Activated naive CD8-positive, alpha-beta T cell (primary cell): ENCODE data around the gene ACSS1.

Experiments used
- H3K27ac Mint-ChIP-seq: one replicate; pipeline ENCODE4 v1.8.0; 2021; ENCODE audit warnings: mixed read lengths
- H3K27me3 Mint-ChIP-seq: one replicate; pipeline ENCODE4 v1.8.0; 2021; ENCODE audit warnings: mixed read lengths
- H3K36me3 Mint-ChIP-seq: one replicate; pipeline ENCODE4 v1.8.0; 2021; ENCODE audit warnings: mixed read lengths
- H3K4me1 Mint-ChIP-seq: one replicate; pipeline ENCODE4 v1.8.0; 2021; ENCODE audit warnings: low read depth, mixed read lengths
- H3K4me3 Mint-ChIP-seq: one replicate; pipeline ENCODE4 v1.8.0; 2021; ENCODE audit warnings: mild to moderate bottlenecking, mixed read lengths
- H3K9me3 Mint-ChIP-seq: one replicate; pipeline ENCODE4 v1.8.0; 2021; ENCODE audit warnings: low read depth, mixed read lengths

The ACSS1 gene

GRCh38 chr20:25057234-25058050, 497 bp downstream of the ACSS1 start:
- H3K36me3 Mint-ChIP-seq: peaks cover 6% of the 10 kb centered on the region
- H3K4me1 Mint-ChIP-seq: peaks cover 49% of the 10 kb centered on the region
- H3K27ac Mint-ChIP-seq: peak overlapping the region; percentile 80
- no peaks in the 10 kb centered on the region for H3K9me3 Mint-ChIP-seq
- H3K4me3 Mint-ChIP-seq: peak overlapping the region; percentile 85
- no peaks in the 10 kb centered on the region for H3K27me3 Mint-ChIP-seq

DNA sequence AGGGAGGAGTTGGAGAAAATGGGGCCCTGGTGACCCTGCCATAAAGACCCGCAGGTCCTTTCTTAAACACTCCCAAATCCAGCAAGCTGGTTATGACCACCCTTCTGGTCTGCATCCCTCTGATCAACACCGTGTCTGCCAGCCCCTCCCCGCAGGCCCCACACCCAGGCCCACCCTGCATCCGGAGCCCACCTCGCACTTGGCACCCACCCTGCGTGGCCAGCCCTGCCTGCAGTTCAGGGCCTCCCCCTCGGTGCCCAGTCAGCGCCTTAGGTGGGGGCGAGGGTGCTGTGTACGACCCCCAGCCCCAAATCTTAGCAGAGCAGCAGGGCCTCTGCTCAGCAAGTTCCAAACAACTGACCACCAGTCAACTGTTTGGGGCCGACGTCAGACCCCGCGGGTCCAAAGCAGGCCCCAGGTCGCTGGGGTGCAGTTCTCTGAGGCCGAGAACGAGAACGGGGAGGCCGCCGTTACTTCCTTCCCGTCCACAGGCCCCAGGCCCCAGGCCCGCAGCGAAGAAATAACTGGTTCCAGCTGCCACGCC, 1.2 kb downstream of the ACSS1 start:
- Mint-ChIP-seq H3K4me1 (peaks cover 55% of the 10 kb centered on the region), H3K27me3 (no peaks in the 10 kb centered on the region), H3K36me3 (peaks cover 6% of the 10 kb centered on the region), H3K27ac (peak overlapping the region; percentile 89), H3K4me3 (peak overlapping the region; percentile 85), H3K9me3 (no peaks in the 10 kb centered on the region)

DNA sequence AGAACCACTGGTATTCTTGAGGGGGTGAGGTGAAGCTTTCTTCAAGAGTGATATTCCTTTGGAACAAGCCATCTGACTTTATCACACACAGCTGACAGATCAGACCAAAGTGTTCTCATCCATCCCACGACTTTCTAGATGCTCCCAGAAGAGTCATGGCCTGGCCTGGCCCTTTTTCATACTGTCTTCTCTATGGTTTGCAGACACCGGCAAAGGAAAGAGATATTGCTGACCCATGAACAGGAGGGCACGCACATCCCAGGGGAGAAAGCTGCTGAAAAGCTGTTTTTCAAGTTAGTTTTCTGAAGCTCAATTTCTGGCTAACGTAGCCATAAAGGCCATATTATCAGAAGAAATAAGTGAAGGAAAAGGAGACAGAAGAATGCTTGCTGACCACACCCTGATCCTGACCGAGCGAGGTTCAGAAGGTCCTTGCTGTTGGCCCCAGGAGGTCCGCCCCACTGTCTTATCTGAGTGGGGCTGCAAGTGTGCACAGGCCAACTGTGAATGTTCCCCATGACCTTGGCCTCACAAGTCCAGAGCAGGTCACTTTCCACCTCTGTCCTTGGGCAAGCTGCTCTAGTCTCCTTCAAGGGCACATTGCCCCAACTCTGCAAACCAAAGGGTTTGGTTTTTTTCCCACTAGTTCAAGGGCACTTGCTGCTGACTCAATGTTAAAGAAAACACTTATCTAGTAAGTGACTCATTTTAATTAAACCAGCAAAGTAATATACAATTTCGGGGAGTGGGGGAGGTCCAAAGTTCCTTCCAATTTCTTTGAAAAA, 2.0 kb downstream of the ACSS1 start:
- Mint-ChIP-seq H3K27ac (peak overlapping the region; percentile 89), H3K9me3 (no peaks in the 10 kb centered on the region), H3K4me3 (peak overlapping the region; percentile 85), H3K27me3 (no peaks in the 10 kb centered on the region), H3K36me3 (peaks cover 6% of the 10 kb centered on the region), H3K4me1 (peaks cover 60% of the 10 kb centered on the region)

DNA sequence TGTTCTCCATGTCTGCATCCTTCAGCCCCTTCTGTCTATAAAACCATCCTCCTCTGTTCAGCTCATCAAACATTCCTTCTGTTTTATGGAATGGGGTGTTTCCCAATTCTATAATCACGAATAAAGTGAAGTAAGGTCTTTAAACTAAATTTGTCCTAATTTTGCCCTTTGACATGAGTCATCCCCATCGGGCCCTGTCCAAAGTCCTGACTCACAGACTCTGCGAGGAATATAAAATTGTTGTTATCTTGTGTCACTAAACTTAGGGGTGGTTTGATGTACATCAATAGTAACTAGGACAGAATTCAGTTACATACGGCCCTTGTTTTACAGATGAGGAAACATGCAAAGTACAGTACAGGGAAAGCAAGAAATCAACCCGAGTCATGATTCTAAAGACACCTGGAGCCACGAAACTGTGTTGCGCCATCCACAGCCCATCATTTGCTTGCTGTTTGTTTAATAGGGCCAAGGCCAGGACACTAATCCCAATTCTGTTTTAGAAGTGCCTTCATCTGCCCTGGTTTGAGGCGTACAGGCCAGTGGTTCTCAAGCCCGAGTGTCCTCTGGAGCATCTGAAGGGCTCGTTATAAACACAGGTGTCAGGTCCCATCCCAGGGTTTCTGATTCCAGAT, 2.8 kb downstream of the ACSS1 start:
- peak overlapping the region; percentile 64 for H3K27ac Mint-ChIP-seq
- no peaks in the 10 kb centered on the region for H3K27me3 Mint-ChIP-seq
- H3K4me3 Mint-ChIP-seq: peak overlapping the region; percentile 85
- H3K9me3 Mint-ChIP-seq: no peaks in the 10 kb centered on the region
- H3K4me1 Mint-ChIP-seq: peaks cover 59% of the 10 kb centered on the region
- peaks cover 6% of the 10 kb centered on the region for H3K36me3 Mint-ChIP-seq

DNA sequence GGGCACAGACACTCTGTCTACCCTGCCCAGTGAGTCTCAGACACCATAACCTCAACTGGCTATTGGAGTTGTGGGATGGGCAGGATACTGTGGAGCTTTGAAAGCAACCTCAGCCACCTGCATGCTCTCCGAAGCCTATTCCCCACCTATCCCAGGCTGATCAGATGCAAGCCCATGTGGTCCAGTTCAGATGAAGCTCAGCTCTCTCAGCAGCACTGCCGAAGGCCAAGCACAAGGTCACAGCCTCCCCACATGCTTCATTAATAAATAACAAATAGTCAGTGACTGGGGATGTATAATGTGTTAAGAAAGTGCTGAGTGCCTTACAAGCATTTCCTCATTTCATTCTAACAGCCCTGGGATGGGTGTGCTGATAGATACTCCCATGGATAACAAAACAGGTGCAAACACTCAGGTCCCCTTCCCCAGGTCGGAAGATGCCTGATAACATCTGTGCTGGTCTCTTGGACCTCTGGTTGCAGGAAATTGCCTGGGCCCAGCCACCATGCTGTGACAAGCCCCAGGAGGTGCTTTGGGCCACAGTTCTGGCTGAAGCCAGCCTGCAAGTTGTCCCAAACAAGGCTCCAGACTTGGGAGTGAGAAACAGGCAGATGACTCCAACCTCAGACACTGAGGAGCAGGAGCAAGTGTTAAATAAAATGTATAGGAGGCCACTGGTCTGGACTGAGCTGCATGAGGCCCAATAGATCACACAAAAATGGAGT, 3.7 kb downstream of the ACSS1 start:
- Mint-ChIP-seq H3K4me3 (peak overlapping the region; percentile 27), H3K27ac (peak overlapping the region; percentile 64), H3K4me1 (peaks cover 65% of the 10 kb centered on the region), H3K9me3 (no peaks in the 10 kb centered on the region), H3K27me3 (no peaks in the 10 kb centered on the region), H3K36me3 (peaks cover 6% of the 10 kb centered on the region)

DNA sequence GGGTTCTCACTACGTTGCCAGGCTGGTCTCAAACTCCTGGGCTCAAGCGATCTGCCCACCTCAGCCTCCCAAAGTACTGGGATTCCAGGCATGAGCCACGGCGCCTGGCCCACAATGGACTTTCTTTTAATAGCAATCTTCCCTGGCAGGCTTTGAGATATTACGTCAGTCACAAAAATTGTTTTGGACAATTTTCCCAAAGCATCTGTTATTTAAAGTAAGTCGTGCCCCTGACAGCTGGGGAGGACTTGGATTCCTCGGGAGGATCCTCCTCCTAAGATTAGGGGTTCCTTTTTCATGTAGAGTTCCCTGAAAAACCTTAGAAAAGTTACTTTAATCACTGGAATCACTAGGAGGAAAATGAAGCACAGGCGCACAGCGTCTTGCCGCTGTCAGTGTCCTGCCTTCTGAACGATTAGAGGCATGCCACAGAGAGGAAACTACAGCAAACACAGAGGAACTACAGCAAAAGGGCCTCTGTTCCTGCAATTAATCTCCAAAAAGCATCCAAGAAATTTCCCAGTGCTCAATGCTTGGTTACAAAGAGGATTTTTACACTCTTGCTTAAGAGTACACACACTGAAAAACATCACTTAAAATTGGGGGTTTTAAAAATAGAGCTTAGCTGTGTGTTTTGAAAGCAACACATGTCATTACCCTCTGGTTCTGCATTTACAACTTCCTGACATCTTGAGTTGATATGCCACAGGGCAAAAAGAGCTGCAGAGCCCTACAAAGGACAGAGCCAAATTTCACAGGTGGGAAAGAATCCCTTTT, 4.5 kb downstream of the ACSS1 start:
- H3K27me3 Mint-ChIP-seq: no peaks in the 10 kb centered on the region
- H3K4me1 Mint-ChIP-seq: peaks cover 61% of the 10 kb centered on the region
- peaks cover 6% of the 10 kb centered on the region for H3K36me3 Mint-ChIP-seq
- H3K4me3 Mint-ChIP-seq: no peak overlapping the region
- peak overlapping the region; percentile 41 for H3K27ac Mint-ChIP-seq
- H3K9me3 Mint-ChIP-seq: no peaks in the 10 kb centered on the region

GRCh38 chr20:25052255-25053194, 5.4 kb downstream of the ACSS1 start:
- Mint-ChIP-seq H3K4me1 (peaks cover 61% of the 10 kb centered on the region), H3K9me3 (no peaks in the 10 kb centered on the region), H3K4me3 (no peak overlapping the region), H3K36me3 (peaks cover 6% of the 10 kb centered on the region), H3K27me3 (no peaks in the 10 kb centered on the region), H3K27ac (peak overlapping the region; percentile 41)

DNA sequence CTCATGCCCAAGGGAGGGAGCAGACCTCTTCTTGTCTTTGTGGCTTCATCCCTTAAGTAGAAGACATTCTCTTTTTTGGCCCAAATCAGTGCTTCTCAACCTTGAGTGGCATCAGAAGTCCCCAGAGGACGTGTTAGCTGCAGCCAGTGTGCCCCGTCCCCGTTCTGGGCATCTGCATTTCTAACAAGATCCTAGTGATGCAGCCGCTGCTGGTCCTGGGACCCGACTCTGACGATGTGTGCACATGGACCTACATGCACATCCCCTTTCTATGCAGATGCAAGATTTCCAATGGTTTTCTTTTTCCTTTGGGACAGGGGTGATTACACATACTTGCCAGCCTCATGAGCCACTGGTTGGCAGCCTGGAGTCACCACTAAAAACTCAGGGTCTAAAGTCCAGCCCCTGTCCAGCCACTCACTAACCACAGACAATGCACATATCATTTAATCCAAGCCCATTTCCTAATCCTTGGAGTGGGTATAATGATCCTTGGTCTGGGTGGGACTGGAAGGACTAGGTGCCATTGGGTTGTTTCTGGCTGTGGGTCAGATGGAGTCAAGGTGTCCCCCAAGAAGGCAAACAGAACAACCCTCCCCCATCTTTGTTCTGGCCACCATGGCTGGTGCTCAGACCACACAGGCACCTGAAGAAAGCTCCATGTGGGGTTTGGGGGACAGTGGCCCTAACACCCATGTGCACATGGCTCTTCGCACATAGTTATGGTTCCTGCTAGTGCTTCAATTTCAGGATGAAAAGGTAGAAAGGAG, 6.4 kb downstream of the ACSS1 start:
- no peaks in the 10 kb centered on the region for H3K27me3 Mint-ChIP-seq
- peaks cover 61% of the 10 kb centered on the region for H3K4me1 Mint-ChIP-seq
- peaks cover 6% of the 10 kb centered on the region for H3K36me3 Mint-ChIP-seq
- no peaks in the 10 kb centered on the region for H3K9me3 Mint-ChIP-seq
- peak overlapping the region; percentile 10 for H3K27ac Mint-ChIP-seq
- no peak overlapping the region for H3K4me3 Mint-ChIP-seq

DNA sequence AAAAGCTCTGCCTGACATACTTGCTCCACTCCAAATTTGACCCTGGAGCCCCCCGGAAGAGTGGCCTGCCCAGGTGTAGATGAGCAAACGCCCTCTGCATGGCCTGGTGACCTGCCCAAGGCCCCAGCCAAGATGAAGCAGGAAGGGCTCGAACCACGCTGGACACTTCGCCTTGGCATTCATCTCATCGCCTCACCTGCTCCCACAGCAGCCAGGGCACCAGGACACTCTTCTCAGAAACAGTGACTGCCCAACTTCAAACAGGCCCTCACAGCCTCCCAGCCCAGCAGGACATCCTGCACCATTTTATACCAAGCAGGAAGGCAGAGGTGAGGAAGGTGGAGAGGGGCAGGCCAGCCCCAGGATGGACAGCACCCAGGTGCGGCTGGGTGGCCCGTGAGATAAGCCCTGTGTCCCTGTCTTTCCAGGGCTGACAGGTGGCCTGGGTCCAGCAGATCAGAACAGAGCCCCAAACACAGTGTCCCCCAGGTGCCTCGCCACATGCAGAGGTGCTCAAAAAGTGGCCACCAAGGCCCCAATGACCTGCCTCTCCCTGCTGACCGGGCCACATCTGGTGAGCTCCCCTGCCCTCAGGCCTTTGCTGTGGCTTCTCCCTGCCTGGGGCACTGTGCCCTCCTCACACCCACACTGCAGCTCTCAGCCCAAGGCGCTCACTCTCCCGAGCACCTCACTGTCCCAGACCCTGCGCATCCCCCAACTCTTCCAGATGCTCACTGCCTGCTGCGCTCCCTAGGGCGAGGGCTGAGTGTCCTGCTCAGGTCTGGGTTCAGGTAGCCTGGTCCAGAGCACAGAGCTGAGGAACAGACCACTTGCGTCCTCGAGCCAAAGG, 7.2 kb downstream of the ACSS1 start:
- peak overlapping the region; percentile 75 for H3K27ac Mint-ChIP-seq
- H3K9me3 Mint-ChIP-seq: no peaks in the 10 kb centered on the region
- H3K4me1 Mint-ChIP-seq: peaks cover 53% of the 10 kb centered on the region
- peaks cover 6% of the 10 kb centered on the region for H3K36me3 Mint-ChIP-seq
- H3K27me3 Mint-ChIP-seq: no peaks in the 10 kb centered on the region
- H3K4me3 Mint-ChIP-seq: no peak overlapping the region

GRCh38 chr20:25050082-25050481, 7.9 kb downstream of the ACSS1 start:
- no peaks in the 10 kb centered on the region for H3K9me3 Mint-ChIP-seq
- peaks cover 6% of the 10 kb centered on the region for H3K36me3 Mint-ChIP-seq
- no peak overlapping the region for H3K27ac Mint-ChIP-seq
- no peak overlapping the region for H3K4me3 Mint-ChIP-seq
- H3K4me1 Mint-ChIP-seq: peaks cover 46% of the 10 kb centered on the region
- no peaks in the 10 kb centered on the region for H3K27me3 Mint-ChIP-seq

DNA sequence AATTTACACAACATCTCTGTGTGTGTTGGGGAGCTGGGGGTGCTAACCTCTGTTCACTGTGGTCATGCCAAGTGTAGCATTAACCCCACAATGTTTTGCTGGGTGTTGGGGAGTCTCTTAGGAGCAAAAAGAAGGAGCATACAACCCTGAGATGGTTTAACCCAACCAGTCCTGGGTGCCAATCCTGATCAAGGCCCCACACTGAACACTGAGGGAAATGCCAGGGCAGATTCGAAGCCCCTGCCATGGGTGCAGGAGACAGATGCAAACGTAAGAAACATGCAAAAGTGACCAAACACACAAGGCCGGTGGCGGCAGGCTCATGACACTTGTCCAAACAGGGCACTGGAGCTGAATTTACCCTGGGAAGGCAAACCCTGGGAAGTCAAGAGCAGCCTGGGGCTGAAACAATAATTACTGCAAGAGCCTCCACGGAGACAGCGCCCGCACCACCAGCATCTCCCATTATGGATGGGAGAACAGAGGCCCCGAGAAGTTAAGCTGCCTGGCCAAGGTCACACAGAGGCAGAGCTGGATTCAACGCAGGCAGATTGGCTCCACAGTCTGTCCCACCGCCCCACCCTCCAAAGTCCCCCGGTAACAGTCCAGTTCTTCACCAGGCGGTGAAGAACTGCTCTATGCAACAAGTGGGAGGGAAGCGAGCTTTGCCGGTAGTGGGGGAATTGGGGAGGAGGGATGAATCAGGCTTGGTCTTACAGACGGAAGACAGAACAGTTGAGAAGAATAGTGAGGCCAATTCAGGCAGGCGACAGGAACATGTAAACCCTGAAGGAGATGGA, 8.5 kb downstream of the ACSS1 start:
- Mint-ChIP-seq H3K36me3 (no peaks in the 10 kb centered on the region), H3K4me1 (peaks cover 40% of the 10 kb centered on the region), H3K9me3 (no peaks in the 10 kb centered on the region), H3K4me3 (no peak overlapping the region), H3K27me3 (no peaks in the 10 kb centered on the region), H3K27ac (peak overlapping the region; percentile 73)
